IMR-90 (cell line): ENCODE results near the gene EIF3K. TPM values are rescaled to one million over a fixed set of nuclear protein-coding genes. Genes with fewer than 3 reads are reported as not detected.

Experiments used
- ATAC-seq: fragments of 200-7000 bp; cut with Tn5 transposase; 2 replicates; pipeline ENCODE4 v1.9.1; 2020; ENCODE audit warnings: low read depth, mild to moderate bottlenecking, moderate library complexity
- BruUV-seq: library from RNA; stranded (reverse); fragments of 400-500 nt; replicated peaks from 2 replicates; lab custom pipeline; 2021; lab: Mats Ljungman, UMichigan
- CTCF ChIA-PET: fragments of 300-600 bp; formaldehyde crosslinking; extraction: SDS; loops from one replicate; lab custom pipeline; 2021; ENCODE audit warnings: antibody characterized with exemption; lab: Yijun Ruan, JAX
- POLR2A ChIA-PET: fragments of 300-600 bp; sonication (Branson Sonifier 250); formaldehyde crosslinking; loops from one replicate; lab custom pipeline; 2022; ENCODE audit warnings: antibody characterized with exemption; ENCODE audit not compliant: unreplicated experiment; lab: Charles Lee
- DNase-seq: peaks from one replicate; pipeline ENCODE4 v3.0.0; 2013
- H2AFZ ChIP-seq: replicated peaks from 2 replicates; pipeline ENCODE3; 2013; ENCODE audit warnings: low read length, mild to moderate bottlenecking; ENCODE audit not compliant: poor library complexity
- H2AK5ac ChIP-seq: 2 replicates; pipeline ENCODE4 v1.6.1; 2013; ENCODE audit warnings: low read depth, low read length, inconsistent platforms
- H2AK9ac ChIP-seq: replicated peaks from 2 replicates; pipeline ENCODE3; 2013; ENCODE audit warnings: mild to moderate bottlenecking, low read depth, low read length, moderate library complexity; ENCODE audit not compliant: poor library complexity
- H2BK120ac ChIP-seq: 2 replicates; pipeline ENCODE4 v1.6.1; 2013; ENCODE audit warnings: low read depth, low read length, inconsistent platforms
- H2BK15ac ChIP-seq: 3 replicates; pipeline ENCODE4 v1.6.1; 2013; ENCODE audit warnings: low read depth, low read length, inconsistent platforms
- H2BK20ac ChIP-seq: 2 replicates; pipeline ENCODE4 v1.6.1; 2013; ENCODE audit warnings: low read depth, mild to moderate bottlenecking, inconsistent platforms, low read length, moderate library complexity
- H2BK5ac ChIP-seq: 2 replicates; pipeline ENCODE4 v1.6.1; 2013; ENCODE audit warnings: mild to moderate bottlenecking, low read depth, low read length, inconsistent platforms; ENCODE audit not compliant: poor library complexity, severe bottlenecking
- H3K14ac ChIP-seq: replicated peaks from 2 replicates; pipeline ENCODE4 v1.6.1; 2013; ENCODE audit warnings: low read depth, low read length, inconsistent platforms
- H3K18ac ChIP-seq: 2 replicates; pipeline ENCODE4 v1.6.1; 2013; ENCODE audit warnings: low read depth, low read length, control low read depth
- H3K23ac ChIP-seq: 2 replicates; pipeline ENCODE4 v1.6.1; 2013; ENCODE audit warnings: low read depth, low read length, inconsistent platforms
- H3K27ac ChIP-seq: 2 replicates; pipeline ENCODE4 v1.5.1; 2013; ENCODE audit warnings: mild to moderate bottlenecking, control low read depth, low read length; ENCODE audit not compliant: insufficient read depth
- H3K27me3 ChIP-seq: 2 replicates; pipeline ENCODE4 v1.6.1; 2013; ENCODE audit warnings: low read length; ENCODE audit not compliant: control insufficient read depth, insufficient read depth
- H3K36me3 ChIP-seq: 2 replicates; pipeline ENCODE4 v1.6.1; 2013; ENCODE audit warnings: low read length, mixed read lengths; ENCODE audit not compliant: control insufficient read depth, insufficient read depth
- H3K4ac ChIP-seq: 2 replicates; pipeline ENCODE4 v1.6.1; 2013; ENCODE audit warnings: low read depth, low read length, inconsistent platforms
- H3K4me1 ChIP-seq: 2 replicates; pipeline ENCODE4 v1.6.1; 2013; ENCODE audit warnings: low read length, mixed read lengths; ENCODE audit not compliant: control insufficient read depth, insufficient read depth
- H3K4me2 ChIP-seq: 2 replicates; pipeline ENCODE4 v1.6.1; 2013; ENCODE audit warnings: low read depth, mild to moderate bottlenecking, control low read depth, low read length, moderate library complexity
- H3K4me3 ChIP-seq: 2 replicates; pipeline ENCODE4 v1.5.1; 2013; ENCODE audit warnings: low read depth, mild to moderate bottlenecking, control low read depth, low read length, moderate library complexity; ENCODE audit not compliant: insufficient read depth
- H3K56ac ChIP-seq: 2 replicates; pipeline ENCODE4 v1.6.1; 2013; ENCODE audit warnings: low read length, inconsistent platforms; ENCODE audit not compliant: insufficient read depth; ENCODE audit errors: extremely low read depth
- H3K79me1 ChIP-seq, 2 experiments: 2 replicates each; pipeline ENCODE4 v1.6.1; 2013; ENCODE audit warnings: low read length in 2 of 2, inconsistent platforms in 1 of 2, low read depth in 1 of 2
- H3K9ac ChIP-seq: 2 replicates; pipeline ENCODE4 v1.6.1; 2013; ENCODE audit warnings: low read depth, low read length, control low read depth
- H3K9me1 ChIP-seq: 2 replicates; pipeline ENCODE4 v1.6.1; 2013; ENCODE audit warnings: low read length, inconsistent platforms; ENCODE audit not compliant: insufficient read depth
- H3K9me3 ChIP-seq: 2 replicates; pipeline ENCODE4 v1.6.1; 2013; ENCODE audit warnings: low read length; ENCODE audit not compliant: control insufficient read depth, insufficient read depth
- H4K20me1 ChIP-seq: 2 replicates; pipeline ENCODE4 v1.6.1; 2013; ENCODE audit warnings: low read length, inconsistent platforms; ENCODE audit not compliant: insufficient read depth
- H4K5ac ChIP-seq: 2 replicates; pipeline ENCODE4 v1.6.1; 2013; ENCODE audit warnings: mild to moderate bottlenecking, low read depth, low read length, control low read depth
- H4K8ac ChIP-seq, 2 experiments: 2 replicates each; pipeline ENCODE4 v1.6.1; 2013; ENCODE audit warnings: low read depth in 2 of 2, low read length in 2 of 2, control low read depth in 1 of 2, inconsistent platforms in 1 of 2
- H4K91ac ChIP-seq: 2 replicates; pipeline ENCODE4 v1.6.1; 2013; ENCODE audit warnings: low read depth, low read length, inconsistent platforms; ENCODE audit not compliant: insufficient read depth
- BHLHE40 ChIP-seq: fragments of 150-350 bp; IDR thresholded peaks from 2 replicates; pipeline ENCODE4 v1.6.1; 2016; ENCODE audit warnings: mild to moderate bottlenecking, low read depth, low read length
- CEBPB ChIP-seq: IDR thresholded peaks from 2 replicates; pipeline ENCODE4 v1.6.1; 2012; ENCODE audit warnings: low read depth, low read length, improper control_type of control experiment
- CHD1 ChIP-seq: IDR thresholded peaks from 2 replicates; pipeline ENCODE4 v1.6.1; 2012; ENCODE audit warnings: low read depth, low read length, improper control_type of control experiment
- CTCF ChIP-seq: conservative IDR thresholded peaks from 2 replicates; pipeline ENCODE4 v1.5.1; 2012; ENCODE audit warnings: mild to moderate bottlenecking, low read depth, low read length, improper control_type of control experiment
- MAFK ChIP-seq: IDR thresholded peaks from 2 replicates; pipeline ENCODE4 v1.6.1; 2012; ENCODE audit warnings: low read depth, low read length, improper control_type of control experiment
- MXI1 ChIP-seq: IDR thresholded peaks from 2 replicates; pipeline ENCODE4 v1.6.1; 2012; ENCODE audit warnings: low read depth, mild to moderate bottlenecking, low read length, moderate library complexity, borderline replicate concordance
- RAD21 ChIP-seq: IDR thresholded peaks from 2 replicates; pipeline ENCODE4 v1.6.1; 2012; ENCODE audit warnings: low read length, improper control_type of control experiment
- USF2 ChIP-seq: fragments of 150-350 bp; IDR thresholded peaks from 2 replicates; pipeline ENCODE4 v1.6.1; 2017; ENCODE audit warnings: mild to moderate bottlenecking, antibody characterized with exemption, low read length, low read depth
- WGBS, 2 experiments: methylation state at CpG; one replicate each; pipeline versions ENCODE4 v1.1.5 to v1.1.7; 2013; ENCODE audit warnings: missing lambda C conversion rate in 2 of 2; ENCODE audit not compliant: insufficient read length in 1 of 2; ENCODE audit errors: extremely low coverage in 2 of 2; 5-methylcytosine and 5-hydroxymethylcytosine counted together
- dilution Hi-C: fragments of 300-500 bp; cut with HindIII; formaldehyde crosslinking; loops from one replicate; pipeline ENCODE4 v1.14.3; 2018; ENCODE audit warnings: low sequenced_read_pairs; ENCODE audit not compliant: unreplicated experiment
- in situ Hi-C: fragments of 300-500 bp; cut with MboI; formaldehyde crosslinking; loops from 3 replicates; pipeline ENCODE4 v1.14.3; 2019; ENCODE audit warnings: low sequenced_read_pairs, inconsistent platforms, mixed read lengths
- intact Hi-C: fragments of 100-400 bp; cut with micrococcal nuclease; formaldehyde crosslinking; loops from 2 replicates; pipeline ENCODE4 v1.10.0; 2022
- polyA plus RNA-seq, 3 experiments: library from polyadenylated mRNA; depleted of rRNA; stranded (reverse); fragments of >200 nt; gene quantifications; 2 replicates each; pipeline ENCODE4 v1.2.3, GENCODE V29; 2012; ENCODE audit warnings: low replicate concordance in 1 of 3
- total RNA-seq: library from RNA; depleted of rRNA; stranded (reverse); fragments of >200 nt; gene quantifications from 2 replicates; pipeline ENCODE4 v1.2.3, GENCODE V29; 2012

Gene EIF3K
- total and polyA plus RNA-seq, 2 of the 4 experiments (the other 2 are of a cell fraction): 575 to 1,137 TPM

- no peak for TF ChIP-seq MAFK
Observed at GRCh38 chr19:38649305-38650171, 30.6 kb downstream of the EIF3K start (continued).

GRCh38 chr19:38650172-38650775, 31.3 kb downstream of the EIF3K start:
- Histone ChIP-seq H3K56ac (peak overlapping the region; percentile 97), H3K4me1 (peaks cover 35% of the 10 kb centered on the region), H3K4me2 (peak overlapping the region; percentile 100), H4K20me1 (peaks cover 66% of the 10 kb centered on the region), H3K9me1 (peaks cover 14% of the 10 kb centered on the region), H4K91ac (peak overlapping the region; percentile 30), H2AFZ (no peak overlapping the region), H3K9me3 (no peaks in the 10 kb centered on the region), H3K27ac (peak overlapping the region; percentile 91), H3K14ac (peak overlapping the region; percentile 93), H3K9ac (peak overlapping the region; percentile 100), H3K79me1 (peaks cover 0 to 27% of the 10 kb centered on the region in 2 experiments; a peak in 2 of 4 replicates), H2BK20ac (0 out of 2 replicates have a peak overlapping the region, but pooled peaks have one; percentile 58), H3K36me3 (0 out of 2 replicates have a peak, but pooled peaks cover 1% of the 10 kb centered on the region), H4K5ac (peak overlapping the region; percentile 40), H3K23ac (peak overlapping the region; percentile 97), H3K4ac (peak overlapping the region; percentile 83), H2BK15ac (peak overlapping the region; percentile 72; the same call in 1 of the 3 replicates), H2AK9ac (peak overlapping the region; percentile 88), H4K8ac (peak overlapping the region; percentile 18 to 91; a peak in 2 of 4 replicates), H2BK5ac (peak overlapping the region; percentile 93), H3K18ac (peak overlapping the region; percentile 93), H2BK120ac (peak overlapping the region; percentile 75), H3K27me3 (no peaks in the 10 kb centered on the region), H2AK5ac (peak overlapping the region; percentile 97), H3K4me3 (peak overlapping the region; percentile 80)
- TF ChIP-seq USF2: no peak
- no peak for TF ChIP-seq RAD21
- no peak for TF ChIP-seq MXI1
- no peak for TF ChIP-seq CTCF
- no peak for TF ChIP-seq CEBPB
- TF ChIP-seq CHD1: no peak
- no peak for TF ChIP-seq MAFK
- TF ChIP-seq BHLHE40: no peak
- intact Hi-C loops (loop anchor here (5.0 kb wide), 1 partner anchor 37 kb away; no protein-coding TSS in a partner anchor), in situ Hi-C loops (no loop called here), dilution Hi-C loops (no loop called here)
- ChIA-PET POLR2A (interaction anchor here (0.6 kb wide), 1 partner anchor 330 kb away, joined by 9 read pairs; no protein-coding TSS in a partner anchor), CTCF (interaction anchor here (0.6 kb wide), 1 partner anchor 16 kb away, joined by 4 read pairs; no protein-coding TSS in a partner anchor)
- ATAC-seq (no peak), DNase-seq (no peak)
- no CpG with 5 or more reads among the region's 8 CpGs for WGBS, 2 experiments
- BruUV-seq: no TSS peak
